Lower leg skin (tissue), 4 donors: ENCODE measurements around the gene HS6ST3. TPM values are rescaled to one million over a fixed set of nuclear protein-coding genes. Genes with fewer than 3 reads are reported as not detected.

Experiments
- DNase-seq, 2 donors: peaks; one replicate each; pipeline ENCODE4 v3.0.0-alpha.2; 2019; ENCODE audit warnings: low spot score in 2 of 2
- H3K4me3 ChIP-seq: fragments of 200-600 bp; sonication (generic); 2 replicates; pipeline ENCODE4 v1.5.1; 2017; ENCODE audit warnings: mild to moderate bottlenecking, low read depth; ENCODE audit not compliant: poor library complexity, severe bottlenecking
- CTCF ChIP-seq, 3 donors: fragments of 450-650 bp; IDR thresholded peaks; one replicate each; pipeline ENCODE4 v1.5.1; 2016; ENCODE audit warnings: antibody characterized with exemption in 3 of 3, mild to moderate bottlenecking in 3 of 3, moderate library complexity in 2 of 3
- POLR2A ChIP-seq, 2 donors: fragments of 450-650 bp; IDR thresholded peaks; one replicate each; pipeline ENCODE4 v1.6.1; 2016 to 2017; ENCODE audit warnings: antibody characterized with exemption in 2 of 2, mild to moderate bottlenecking in 1 of 2, moderate library complexity in 1 of 2
- WGBS, 2 donors: methylation state at CpG; one replicate each; pipeline ENCODE4 v1.1.5; 2018; 5-methylcytosine and 5-hydroxymethylcytosine counted together
- intact Hi-C: fragments of 100-400 bp; cut with DNase I; formaldehyde crosslinking; loops from one replicate; pipeline ENCODE4 v1.15.0; 2023; ENCODE audit warnings: low total_unique reads
- total RNA-seq, 4 donors: library from RNA; depleted of rRNA; stranded (reverse); fragments of >200 nt; gene quantifications; one replicate each; pipeline ENCODE4 v1.1.0, GENCODE V29; 2016

Gene HS6ST3
- total RNA-seq, 4 donors from 2014 or later, result 0.72 to 1.5 (median 0.87) TPM

- intact Hi-C loops, result no loop called here
- TF ChIP-seq POLR2A (IDR thresholded peaks at IDR 0.05) (no peak), CTCF (IDR thresholded peaks at IDR 0.05) (no peak)
- H3K4me3 ChIP-seq, result no peak overlapping the region
- WGBS, 2 donors, result 53 to 65% methylated on average over 2 of the region's 2 CpGs
- DNase-seq, result no peak
Measured at GRCh38 chr13:96248103-96248502, 158.2 kb downstream of the HS6ST3 start.

GRCh38 chr13:96248996-96249395 is 159.1 kb downstream of the HS6ST3 start:
- no peak for DNase-seq
- intact Hi-C loops, result no loop called here
- TF ChIP-seq CTCF (IDR thresholded peaks at IDR 0.05), result no peak
- TF ChIP-seq POLR2A (IDR thresholded peaks at IDR 0.05), result no peak
- 52 to 76% methylated on average over 1 of the region's 1 CpG for WGBS, 2 donors
- H3K4me3 ChIP-seq, result no peak overlapping the region

GRCh38 chr13:96252903-96253302 is 163.0 kb downstream of the HS6ST3 start:
- 84 to 90% methylated on average over 4 of the region's 4 CpGs for WGBS, 2 donors
- DNase-seq, result no peak

GRCh38 chr13:96273196-96273595 is 183.3 kb downstream of the HS6ST3 start:
- H3K4me3 ChIP-seq, result no peak overlapping the region
- WGBS, 2 donors, result 56 to 58% methylated on average over 1 of the region's 1 CpG
- intact Hi-C loops, result no loop called here
- no peak for DNase-seq
- no peak for TF ChIP-seq CTCF (IDR thresholded peaks at IDR 0.05)
- TF ChIP-seq POLR2A (IDR thresholded peaks at IDR 0.05), result no peak

More at GRCh38 chr13:96252903-96253302, 163.0 kb downstream of the HS6ST3 start:
- intact Hi-C loops, result no loop called here
- TF ChIP-seq CTCF (IDR thresholded peaks at IDR 0.05) (no peak), POLR2A (IDR thresholded peaks at IDR 0.05) (no peak)
- H3K4me3 ChIP-seq, result no peak overlapping the region

- TF ChIP-seq POLR2A (IDR thresholded peaks at IDR 0.05) (no peak), CTCF (IDR thresholded peaks at IDR 0.05) (no peak)
- no peak overlapping the region for H3K4me3 ChIP-seq
- WGBS, 2 donors, result 49 to 81% methylated on average over 2 of the region's 2 CpGs
- intact Hi-C loops, result no loop called here
- no peak for DNase-seq
Measured at GRCh38 chr13:96274046-96274445, 184.1 kb downstream of the HS6ST3 start.

GRCh38 chr13:96279904-96280303 is 190.0 kb downstream of the HS6ST3 start:
- H3K4me3 ChIP-seq, result no peak overlapping the region
- whole genome bisulfite sequencing, 2 donors, result 79 to 90% methylated on average over 3 of the region's 3 CpGs
- intact Hi-C loops, result no loop called here
- DNase-seq, result no peak
- TF ChIP-seq POLR2A (IDR thresholded peaks at IDR 0.05) (no peak), CTCF (IDR thresholded peaks at IDR 0.05) (no peak)
